ENCODE data around the gene MSN. TPM values are rescaled to one million over a fixed set of nuclear protein-coding genes. Genes with fewer than 3 reads are reported as not detected.
"Not testable (repeated sequence)": the region's sequence is repeated elsewhere in the genome, so short reads cannot be mapped to it uniquely, and the experiment has no call there.

MSN gene
- total and polyA plus RNA-seq, 4 donors = 168 to 399 (median 299) TPM

DNA sequence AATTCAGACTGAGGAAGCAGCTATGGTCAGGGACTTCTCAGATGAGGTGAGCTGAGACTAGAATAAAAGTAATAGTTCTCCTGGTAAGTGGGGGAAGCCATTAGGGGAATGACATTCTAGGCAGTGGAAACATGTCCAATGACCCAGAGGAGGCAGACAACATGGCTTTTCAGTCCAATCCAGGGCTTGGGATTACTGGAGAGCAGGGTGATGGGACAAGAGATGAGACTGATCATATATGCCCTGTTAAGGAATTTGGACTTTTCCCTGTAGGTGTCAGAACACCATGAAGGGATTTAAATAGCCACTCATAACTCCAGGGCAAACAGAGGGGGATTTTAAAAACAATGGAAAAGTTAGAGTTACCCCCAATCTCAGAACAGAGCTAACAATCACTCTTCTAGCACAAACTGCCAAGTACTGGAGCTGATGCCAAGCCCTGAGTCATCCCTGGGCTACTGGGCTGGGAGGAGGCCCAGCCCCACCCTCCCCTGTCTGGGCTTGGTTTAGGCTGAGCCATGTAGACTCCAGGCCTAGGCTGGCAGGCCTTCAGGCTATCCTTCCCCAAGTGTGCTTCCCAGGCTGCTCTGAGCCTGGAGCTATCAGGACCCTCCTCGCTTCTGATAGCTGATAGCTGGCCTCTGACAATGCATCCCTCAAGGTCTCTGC is 22.7 kb upstream of the MSN start:
- 61 to 78% methylated on average over 1 of the region's 1 CpG for WGBS, 2 donors
- Histone ChIP-seq H3K27me3 (ENCODE audit: control insufficient read depth in 3 of 3, insufficient read depth in 3 of 3, low read length in 2 of 3) (no peaks in the 10 kb centered on the region), H3K9me3 (ENCODE audit: control insufficient read depth in 4 of 4, insufficient read depth in 3 of 4, low read length in 3 of 4) (no peaks in the 10 kb centered on the region), H3K4me3 (no peak overlapping the region), H3K4me1 (ENCODE audit: control insufficient read depth in 5 of 5, insufficient read depth in 5 of 5, low read length in 5 of 5) (peaks cover 0 to 8% (median 0%) of the 10 kb centered on the region in 5 donors), H3K27ac (ENCODE audit: low read depth in 1 of 2, low read length in 1 of 2) (peak overlapping the region; percentile 63 to 67), H3K9ac (ENCODE audit: insufficient read depth in 1 of 2, low read length in 2 of 2) (no peak overlapping the region), H3K36me3 (ENCODE audit: control insufficient read depth in 4 of 4, insufficient read depth in 4 of 4, low read length in 4 of 4) (peaks cover 0 to under 1% (median 0%) of the 10 kb centered on the region in 4 donors)
- ATAC-seq (ENCODE audit: insufficient read depth, low FRiP score) (peak; percentile 91), DNase-seq (peak; percentile 51 to 77 (median 53))
- TF ChIP-seq, protein P1, sequence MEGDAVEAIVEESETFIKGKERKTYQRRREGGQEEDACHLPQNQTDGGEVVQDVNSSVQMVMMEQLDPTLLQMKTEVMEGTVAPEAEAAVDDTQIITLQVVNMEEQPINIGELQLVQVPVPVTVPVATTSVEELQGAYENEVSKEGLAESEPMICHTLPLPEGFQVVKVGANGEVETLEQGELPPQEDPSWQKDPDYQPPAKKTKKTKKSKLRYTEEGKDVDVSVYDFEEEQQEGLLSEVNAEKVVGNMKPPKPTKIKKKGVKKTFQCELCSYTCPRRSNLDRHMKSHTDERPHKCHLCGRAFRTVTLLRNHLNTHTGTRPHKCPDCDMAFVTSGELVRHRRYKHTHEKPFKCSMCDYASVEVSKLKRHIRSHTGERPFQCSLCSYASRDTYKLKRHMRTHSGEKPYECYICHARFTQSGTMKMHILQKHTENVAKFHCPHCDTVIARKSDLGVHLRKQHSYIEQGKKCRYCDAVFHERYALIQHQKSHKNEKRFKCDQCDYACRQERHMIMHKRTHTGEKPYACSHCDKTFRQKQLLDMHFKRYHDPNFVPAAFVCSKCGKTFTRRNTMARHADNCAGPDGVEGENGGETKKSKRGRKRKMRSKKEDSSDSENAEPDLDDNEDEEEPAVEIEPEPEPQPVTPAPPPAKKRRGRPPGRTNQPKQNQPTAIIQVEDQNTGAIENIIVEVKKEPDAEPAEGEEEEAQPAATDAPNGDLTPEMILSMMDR (IDR thresholded peaks at IDR 0.05; ENCODE audit: control extremely low read depth, extremely low read depth) = no peak

DNA sequence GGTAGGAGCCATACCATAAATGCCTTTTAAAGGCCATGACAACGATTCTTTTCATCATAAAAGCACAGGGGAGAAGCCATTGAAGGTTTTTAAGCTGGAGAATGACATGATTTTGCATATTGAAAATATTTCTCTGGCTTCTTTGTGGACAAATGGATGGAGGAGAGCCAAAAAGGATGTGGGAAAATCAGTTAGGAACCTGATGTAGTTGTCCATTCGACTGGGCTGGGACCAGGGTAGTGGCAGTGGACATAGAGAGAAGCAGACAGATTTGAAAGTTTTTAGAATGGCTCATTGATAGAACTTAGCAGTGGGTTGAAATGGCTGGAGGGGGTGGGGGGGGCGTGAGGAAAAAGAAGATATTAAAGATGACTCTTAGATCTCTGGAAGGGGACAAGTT is 19.7 kb upstream of the MSN start:
- WGBS, 2 donors = 64 to 77% methylated on average over 3 of the region's 3 CpGs
- H3K4me3 ChIP-seq = no peak overlapping the region
- ATAC-seq (ENCODE audit: insufficient read depth, low FRiP score) = no peak
- no peaks in the 10 kb centered on the region for H3K27me3 ChIP-seq (ENCODE audit: control insufficient read depth in 3 of 3, insufficient read depth in 3 of 3, low read length in 2 of 3)
- H3K9ac ChIP-seq (ENCODE audit: insufficient read depth in 1 of 2, low read length in 2 of 2) = no peak overlapping the region
- DNase-seq = no peak
- peaks cover 0 to 8% (median 0%) of the 10 kb centered on the region in 5 donors for H3K4me1 ChIP-seq (ENCODE audit: control insufficient read depth in 5 of 5, insufficient read depth in 5 of 5, low read length in 5 of 5)
- peaks cover 0 to 3% (median 0%) of the 10 kb centered on the region in 4 donors for H3K36me3 ChIP-seq (ENCODE audit: control insufficient read depth in 4 of 4, insufficient read depth in 4 of 4, low read length in 4 of 4)
- TF ChIP-seq, protein P1 (IDR thresholded peaks at IDR 0.05; ENCODE audit: control extremely low read depth, extremely low read depth) = no peak
- peaks cover 0 to 5% (median 0%) of the 10 kb centered on the region in 4 donors for H3K9me3 ChIP-seq (ENCODE audit: control insufficient read depth in 4 of 4, insufficient read depth in 3 of 4, low read length in 3 of 4)
- H3K27ac ChIP-seq (ENCODE audit: low read depth in 1 of 2, low read length in 1 of 2) = no peak overlapping the region

DNA sequence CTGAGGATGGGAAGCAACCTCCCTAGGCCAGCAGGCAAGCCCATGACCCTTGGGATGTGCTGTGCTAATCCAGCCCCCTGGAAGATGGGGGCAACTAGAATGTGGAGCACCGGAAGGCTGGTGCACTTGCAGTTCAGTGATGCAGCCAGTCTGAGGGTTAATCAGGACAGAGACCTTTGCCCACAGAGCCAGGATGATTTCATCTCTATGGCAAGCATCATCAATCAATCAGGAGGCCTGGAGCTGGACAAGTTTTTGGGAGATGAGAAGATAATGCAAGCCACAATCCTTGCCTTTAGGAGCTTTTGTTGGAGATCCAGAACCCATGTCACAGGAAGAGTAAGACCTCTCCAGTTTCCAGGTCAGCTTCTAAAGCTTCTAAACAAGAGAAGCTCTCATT is 15.4 kb upstream of the MSN start:
- H3K9ac ChIP-seq (ENCODE audit: insufficient read depth in 1 of 2, low read length in 2 of 2) = no peak overlapping the region
- H3K36me3 ChIP-seq (ENCODE audit: control insufficient read depth in 4 of 4, insufficient read depth in 4 of 4, low read length in 4 of 4) = peaks cover 0 to 3% (median 0%) of the 10 kb centered on the region in 4 donors
- H3K4me3 ChIP-seq = no peak overlapping the region
- H3K27me3 ChIP-seq (ENCODE audit: control insufficient read depth in 3 of 3, insufficient read depth in 3 of 3, low read length in 2 of 3) = no peaks in the 10 kb centered on the region
- H3K9me3 ChIP-seq (ENCODE audit: control insufficient read depth in 4 of 4, insufficient read depth in 3 of 4, low read length in 3 of 4) = peaks cover 0 to 5% (median 0%) of the 10 kb centered on the region in 4 donors
- DNase-seq (no peak), ATAC-seq (ENCODE audit: insufficient read depth, low FRiP score) (no peak)
- peaks cover 0 to 3% (median 0%) of the 10 kb centered on the region in 5 donors for H3K4me1 ChIP-seq (ENCODE audit: control insufficient read depth in 5 of 5, insufficient read depth in 5 of 5, low read length in 5 of 5)
- TF ChIP-seq, protein P1 (IDR thresholded peaks at IDR 0.05; ENCODE audit: control extremely low read depth, extremely low read depth) = no peak
- no peak overlapping the region for H3K27ac ChIP-seq (ENCODE audit: low read depth in 1 of 2, low read length in 1 of 2)
- WGBS, 2 donors = 92 to 100% methylated on average over 1 of the region's 1 CpG

DNA sequence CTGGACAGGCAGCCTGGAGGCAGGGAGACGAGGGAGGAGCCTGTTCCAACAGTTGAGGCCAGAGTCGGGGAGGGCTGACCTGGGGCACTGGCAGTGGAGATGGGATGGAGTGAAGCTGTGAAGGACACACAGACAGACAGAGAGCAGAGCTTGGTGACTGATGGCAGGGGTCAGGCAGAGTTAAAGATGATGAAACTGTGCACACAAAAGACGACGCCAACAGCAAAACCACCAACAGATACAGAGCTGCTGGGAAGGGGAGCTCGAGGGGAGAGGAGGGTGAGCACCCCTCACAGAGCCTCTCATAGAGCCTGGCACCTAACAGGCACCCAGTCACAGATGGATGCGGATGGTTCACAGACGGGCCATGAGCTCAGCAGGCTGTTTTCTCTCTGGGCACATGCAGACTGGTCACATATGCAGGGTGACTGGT is 10.4 kb upstream of the MSN start:
- H3K36me3 ChIP-seq (ENCODE audit: control insufficient read depth in 4 of 4, insufficient read depth in 4 of 4, low read length in 4 of 4); H3K27ac ChIP-seq (ENCODE audit: low read depth in 1 of 2, low read length in 1 of 2); H3K9me3 ChIP-seq (ENCODE audit: control insufficient read depth in 4 of 4, insufficient read depth in 3 of 4, low read length in 3 of 4); H3K4me1 ChIP-seq (ENCODE audit: control insufficient read depth in 5 of 5, insufficient read depth in 5 of 5, low read length in 5 of 5); H3K4me3 ChIP-seq; ATAC-seq (ENCODE audit: insufficient read depth, low FRiP score); DNase-seq; H3K27me3 ChIP-seq (ENCODE audit: control insufficient read depth in 3 of 3, insufficient read depth in 3 of 3, low read length in 2 of 3); H3K9ac ChIP-seq (ENCODE audit: insufficient read depth in 1 of 2, low read length in 2 of 2): not testable (repeated sequence)
- 58 to 63% methylated on average over 4 to 5 of the region's 7 CpGs for WGBS, 2 donors

Data from lung (tissue), 12 donors.